Measurements from ENCODE around the gene ABHD12.

- TF ChIP-seq ESRRG (CRISPR knock-in tag; IDR thresholded peaks at IDR 0.05) (no peak), ZFP3 (CRISPR knock-in tag; IDR thresholded peaks at IDR 0.05) (no peak), CREB5 (CRISPR knock-in tag; IDR thresholded peaks at IDR 0.05; ENCODE audit: low read depth) (no peak), ZC3H10 (CRISPR knock-in tag; IDR thresholded peaks at IDR 0.05) (no peak), ZFP30 (CRISPR knock-in tag; IDR thresholded peaks at IDR 0.05) (no peak), PATZ1 (CRISPR knock-in tag; IDR thresholded peaks at IDR 0.05; ENCODE audit: borderline replicate concordance) (no peak), POU6F1 (CRISPR knock-in tag; IDR thresholded peaks at IDR 0.05; ENCODE audit: borderline replicate concordance, low read depth) (no peak)
Measured at GRCh38 chr20:25422032-25422431, 31.4 kb upstream of the ABHD12 start.
